ENCODE data around the gene TMEM119.
"Not testable (repeated sequence)": the region's sequence is repeated elsewhere in the genome, so short reads cannot be mapped to it uniquely, and the experiment has no call there.

Gene TMEM119

GRCh38 chr12:108580531-108580930 lies 17.4 kb downstream of the TMEM119 start:
- no peak for DNase-seq (ENCODE audit: low read depth)
- no peak overlapping the region for H3K4me3 ChIP-seq (ENCODE audit: low read depth, low read length)
- TF ChIP-seq CTCF (IDR thresholded peaks at IDR 0.05; ENCODE audit: control insufficient read depth, extremely low read depth, insufficient read depth): no peak

GRCh38 chr12:108578813-108579212 lies 19.1 kb downstream of the TMEM119 start:
- H3K4me3 ChIP-seq (ENCODE audit: low read depth, low read length): no peak overlapping the region
- no peak for DNase-seq (ENCODE audit: low read depth)
- no peak for TF ChIP-seq CTCF (IDR thresholded peaks at IDR 0.05; ENCODE audit: control insufficient read depth, extremely low read depth, insufficient read depth)

- DNase-seq (ENCODE audit: low read depth): no peak
- no peak overlapping the region for H3K4me3 ChIP-seq (ENCODE audit: low read depth, low read length)
- no peak for TF ChIP-seq CTCF (IDR thresholded peaks at IDR 0.05; ENCODE audit: control insufficient read depth, extremely low read depth, insufficient read depth)
Measured at GRCh38 chr12:108578264-108578663, 19.6 kb downstream of the TMEM119 start.

GRCh38 chr12:108577458-108577857 lies 20.4 kb downstream of the TMEM119 start:
- no peak for DNase-seq (ENCODE audit: low read depth)
- TF ChIP-seq CTCF (IDR thresholded peaks at IDR 0.05; ENCODE audit: control insufficient read depth, extremely low read depth, insufficient read depth): no peak
- no peak overlapping the region for H3K4me3 ChIP-seq (ENCODE audit: low read depth, low read length)

- H3K4me3 ChIP-seq (ENCODE audit: low read depth, low read length): no peak overlapping the region
- TF ChIP-seq CTCF (IDR thresholded peaks at IDR 0.05; ENCODE audit: control insufficient read depth, extremely low read depth, insufficient read depth): no peak
- DNase-seq (ENCODE audit: low read depth): no peak
Measured at GRCh38 chr12:108576660-108577234, 21.1 kb downstream of the TMEM119 start.

- no peak for TF ChIP-seq CTCF (IDR thresholded peaks at IDR 0.05; ENCODE audit: control insufficient read depth, extremely low read depth, insufficient read depth)
- no peak for DNase-seq (ENCODE audit: low read depth)
- H3K4me3 ChIP-seq (ENCODE audit: low read depth, low read length): no peak overlapping the region
Measured at GRCh38 chr12:108575199-108575912, 22.5 kb downstream of the TMEM119 start.

GRCh38 chr12:108574276-108574675 lies 23.6 kb downstream of the TMEM119 start:
- not testable (repeated sequence) for H3K4me3 ChIP-seq (ENCODE audit: low read depth, low read length); DNase-seq (ENCODE audit: low read depth)
